Endothelial cell of umbilical vein (primary cell): ENCODE measurements around the gene MAPT. TPM values are rescaled to one million over a fixed set of nuclear protein-coding genes. Genes with fewer than 3 reads are reported as not detected.

Experiments
- BruUV-seq: library from RNA; stranded (reverse); fragments of 400-500 nt; replicated peaks from 2 replicates; lab custom pipeline; 2021; lab: Mats Ljungman, UMichigan
- CTCF ChIA-PET: fragments of 300-600, 350-600 bp; sonication (Branson Sonifier 250); formaldehyde crosslinking; loops from one replicate; lab custom pipeline; 2021; ENCODE audit warnings: antibody characterized with exemption, inconsistent platforms; lab: Charles Lee
- POLR2A ChIA-PET: fragments of 300-600, 350-600 bp; sonication (Branson Sonifier 250); formaldehyde crosslinking; loops from one replicate; lab custom pipeline; 2021; ENCODE audit warnings: antibody characterized with exemption, inconsistent platforms; lab: Charles Lee
- DNase-seq: peaks from one replicate; pipeline ENCODE4 v3.0.0-alpha.2; 2011; ENCODE audit warnings: low read depth, low spot score
- FAIRE-seq: peaks from 2 replicates; lab custom pipeline; 2011; peaks lifted over from hg19 to GRCh38; lab: Jason Lieb, UNC
- H2AFZ ChIP-seq: 2 replicates; pipeline ENCODE4 v1.6.0; 2012; ENCODE audit warnings: low read depth, low read length, control low read depth, inconsistent platforms
- H3K27ac ChIP-seq: 2 replicates; pipeline ENCODE4 v1.5.1; 2011; ENCODE audit warnings: low read depth, mild to moderate bottlenecking, control low read depth, low read length, moderate library complexity; ENCODE audit not compliant: insufficient read depth
- H3K27me3 ChIP-seq, 2 experiments: 2 replicates each; pipeline versions ENCODE4 v1.6.0 to v1.6.1; 2011; ENCODE audit warnings: low read length in 2 of 2, mixed read lengths in 1 of 2; ENCODE audit not compliant: control insufficient read depth in 2 of 2, insufficient read depth in 2 of 2
- H3K36me3 ChIP-seq, 2 experiments: 2 replicates in 1 of 2; 3 replicates in 1 of 2; pipeline ENCODE4 v1.5.1; 2011; ENCODE audit warnings: low read length in 2 of 2, mild to moderate bottlenecking in 1 of 2, moderate library complexity in 1 of 2; ENCODE audit not compliant: control insufficient read depth in 2 of 2, insufficient read depth in 2 of 2; ENCODE audit errors: extremely low read depth in 1 of 2
- H3K4me1 ChIP-seq: 3 replicates; pipeline ENCODE4 v1.5.1; 2011; ENCODE audit warnings: mild to moderate bottlenecking, low read length; ENCODE audit not compliant: control insufficient read depth, insufficient read depth; ENCODE audit errors: extremely low read depth
- H3K4me2 ChIP-seq: 2 replicates; pipeline ENCODE4 v1.6.1; 2011; ENCODE audit warnings: low read length, control low read depth, mixed read lengths; ENCODE audit not compliant: insufficient read depth
- H3K4me3 ChIP-seq, 3 experiments: fragments of 200-600 bp in 1 of 3; sonication (generic), shearing (Covaris generic) in 1 of 3; replicated peaks in 1 of 3; 2 replicates each; pipeline ENCODE4 v1.5.1; 2011 to 2016; ENCODE audit warnings: control low read depth in 3 of 3, low read length in 3 of 3, mild to moderate bottlenecking in 2 of 3, inconsistent platforms in 1 of 3, low read depth in 1 of 3, moderate library complexity in 1 of 3; ENCODE audit not compliant: insufficient read depth in 1 of 3
- H3K79me2 ChIP-seq: 2 replicates; pipeline ENCODE4 v1.6.0; 2012; ENCODE audit warnings: low read length, inconsistent platforms; ENCODE audit not compliant: control insufficient read depth, insufficient read depth
- H3K9ac ChIP-seq: replicated peaks from 2 replicates; pipeline ENCODE3; 2011; ENCODE audit warnings: low read length, control low read depth; ENCODE audit not compliant: insufficient read depth; ENCODE audit errors: extremely low read depth
- H3K9me1 ChIP-seq: replicated peaks from 3 replicates; pipeline ENCODE4 v1.6.0; 2011; ENCODE audit warnings: mild to moderate bottlenecking, low read length; ENCODE audit not compliant: control insufficient read depth, insufficient read depth; ENCODE audit errors: extremely low read depth
- H3K9me3 ChIP-seq: replicated peaks from 2 replicates; pipeline ENCODE4 v1.5.1; 2012; ENCODE audit warnings: low read length, inconsistent platforms; ENCODE audit not compliant: control insufficient read depth, insufficient read depth
- H4K20me1 ChIP-seq: replicated peaks from 2 replicates; pipeline ENCODE3; 2011; ENCODE audit warnings: mild to moderate bottlenecking, low read length; ENCODE audit not compliant: control insufficient read depth, insufficient read depth; ENCODE audit errors: extremely low read depth
- CTCF ChIP-seq, 2 donors: IDR thresholded peaks; 1 replicate in 1 of 2; 2 replicates in 1 of 2; pipeline ENCODE4 v1.5.1; 2011; ENCODE audit warnings: low read length in 2 of 2, mild to moderate bottlenecking in 2 of 2, moderate library complexity in 2 of 2, control low read depth in 1 of 2, inconsistent platforms in 1 of 2, low read depth in 1 of 2; ENCODE audit not compliant: insufficient read depth in 1 of 2; ENCODE audit errors: extremely low read depth in 1 of 2
- EZH2 ChIP-seq: IDR thresholded peaks from 2 replicates; pipeline ENCODE4 v1.6.1; 2012; ENCODE audit warnings: borderline replicate concordance, low read depth, mild to moderate bottlenecking, moderate library complexity, low read length, inconsistent platforms; ENCODE audit not compliant: severe bottlenecking
- FOS ChIP-seq: IDR thresholded peaks from 2 replicates; pipeline ENCODE4 v1.6.1; 2011; ENCODE audit warnings: mild to moderate bottlenecking, low read length, moderate library complexity, borderline replicate concordance; ENCODE audit not compliant: insufficient read depth
- GATA2 ChIP-seq: IDR thresholded peaks from 2 replicates; pipeline ENCODE4 v1.7.0; 2011; ENCODE audit warnings: low read depth, mild to moderate bottlenecking, moderate library complexity, mixed read lengths, low read length; ENCODE audit not compliant: insufficient read length, insufficient read depth
- JUN ChIP-seq: IDR thresholded peaks from 2 replicates; pipeline ENCODE4 v1.6.1; 2011; ENCODE audit warnings: borderline replicate concordance, low read depth; ENCODE audit not compliant: insufficient read length, insufficient read depth
- MAX ChIP-seq: IDR thresholded peaks from 2 replicates; pipeline ENCODE4 v1.6.1; 2011; ENCODE audit not compliant: insufficient read depth, insufficient read length
- MYC ChIP-seq: IDR thresholded peaks from one replicate; pipeline ENCODE4 v1.6.1; 2011; ENCODE audit warnings: mild to moderate bottlenecking, low read depth, low read length
- POLR2A ChIP-seq: IDR thresholded peaks from 2 replicates; pipeline ENCODE4 v1.6.1; 2012; ENCODE audit warnings: low read depth, mild to moderate bottlenecking, control low read depth, low read length
- POLR2AphosphoS5 ChIP-seq: IDR thresholded peaks from 2 replicates; pipeline ENCODE4 v1.6.1; 2012; ENCODE audit warnings: low read depth, mild to moderate bottlenecking, control low read depth, low read length, moderate library complexity; ENCODE audit not compliant: insufficient read depth
- dilution Hi-C: fragments of 300-500 bp; cut with MboI; formaldehyde crosslinking; loops from one replicate; pipeline ENCODE4 v1.15.0; 2019; ENCODE audit warnings: low sequenced_read_pairs; ENCODE audit not compliant: extremely low pct_ligation_motif_present
- intact Hi-C: fragments of 100-400 bp; cut with micrococcal nuclease; formaldehyde crosslinking; loops from one replicate; pipeline ENCODE4 v1.10.0; 2022
- polyA plus RNA-seq, 4 experiments: library from polyadenylated mRNA; depleted of rRNA in 3 of 4; stranded (reverse) in 3 of 4; unstranded in 1 of 4; fragments of >200 nt; gene quantifications; 2 replicates each; pipeline versions ENCODE4 v1.2.1 to v1.2.3, GENCODE V29; 2011 to 2012; ENCODE audit warnings: missing spikeins in 1 of 4
- total RNA-seq: library from RNA; stranded (reverse); gene quantifications from 2 replicates; pipeline ENCODE4 v1.2.3, GENCODE V29; 2021

Gene MAPT
- total and polyA plus RNA-seq, 2 donors (not counting 3 experiments of a cell fraction or from before 2014, with no cell fraction given): 0.04 to 0.51 TPM

GRCh38 chr17:45908935-45909334 lies 14.6 kb downstream of the MAPT start:
- no TSS peak for BruUV-seq
- H3K79me2 ChIP-seq: no peaks in the 10 kb centered on the region
- no peak overlapping the region for H3K4me3 ChIP-seq
- ChIA-PET CTCF (no interaction called here), POLR2A (no interaction called here)
- no peak for DNase-seq
- dilution Hi-C loops (no loop called here), intact Hi-C loops (no loop called here)
- H3K9ac ChIP-seq: no peak overlapping the region
- H3K4me2 ChIP-seq: no peak overlapping the region
- H3K27ac ChIP-seq: no peak overlapping the region
- no peaks in the 10 kb centered on the region for H3K9me3 ChIP-seq
- no peak for FAIRE-seq
- TF ChIP-seq POLR2A: no peak
- TF ChIP-seq MYC: no peak
- TF ChIP-seq CTCF (IDR thresholded peaks at IDR 0.05; ENCODE audit: extremely low read depth in 1 of 2, insufficient read depth in 1 of 2, low read depth in 1 of 2, low read length in 2 of 2): no peak
- no peak for TF ChIP-seq JUN
- no peak for TF ChIP-seq GATA2
- TF ChIP-seq FOS: no peak
- no peak for TF ChIP-seq MAX
- no peak for TF ChIP-seq EZH2
- TF ChIP-seq POLR2AphosphoS5: no peak
- H3K9me1 ChIP-seq: no peaks in the 10 kb centered on the region
- H3K27me3 ChIP-seq: peaks cover 7% of the 10 kb centered on the region in 2 experiments
- no peaks in the 10 kb centered on the region for H3K4me1 ChIP-seq
- H2AFZ ChIP-seq: no peak overlapping the region
- H4K20me1 ChIP-seq: no peaks in the 10 kb centered on the region
- no peaks in the 10 kb centered on the region for H3K36me3 ChIP-seq
